ENCODE measurements around the gene MOV10.

The MOV10 gene

GRCh38 chr1:112673592-112674439 is 643 bp upstream of the MOV10 start:
- H3K4me3 ChIP-seq (ENCODE audit: low read depth, low read length), result peak overlapping the region; percentile 81
- peak; percentile 46; the same call in 1 of the 2 replicates for TF ChIP-seq CTCF (IDR thresholded peaks at IDR 0.05; ENCODE audit: low read depth, low read length)

- no peak for TF ChIP-seq CTCF (IDR thresholded peaks at IDR 0.05; ENCODE audit: low read depth, low read length)
- H3K4me3 ChIP-seq (ENCODE audit: low read depth, low read length), result peak overlapping the region; percentile 81
Observed at GRCh38 chr1:112674986-112675727, 698 bp downstream of the MOV10 start.

GRCh38 chr1:112675728-112676381 is 1.4 kb downstream of the MOV10 start:
- TF ChIP-seq CTCF (IDR thresholded peaks at IDR 0.05; ENCODE audit: low read depth, low read length), result no peak
- peak overlapping the region; percentile 81 for H3K4me3 ChIP-seq (ENCODE audit: low read depth, low read length)

GRCh38 chr1:112676543-112676942 is 2.1 kb downstream of the MOV10 start:
- TF ChIP-seq CTCF (IDR thresholded peaks at IDR 0.05; ENCODE audit: low read depth, low read length), result no peak
- H3K4me3 ChIP-seq (ENCODE audit: low read depth, low read length), result no peak overlapping the region

- no peak overlapping the region for H3K4me3 ChIP-seq (ENCODE audit: low read depth, low read length)
- no peak for TF ChIP-seq CTCF (IDR thresholded peaks at IDR 0.05; ENCODE audit: low read depth, low read length)
Observed at GRCh38 chr1:112677501-112677900, 3.0 kb downstream of the MOV10 start.

- TF ChIP-seq CTCF (IDR thresholded peaks at IDR 0.05; ENCODE audit: low read depth, low read length), result no peak
- H3K4me3 ChIP-seq (ENCODE audit: low read depth, low read length), result no peak overlapping the region
Observed at GRCh38 chr1:112678605-112679004, 4.1 kb downstream of the MOV10 start.

Measured in WI38 (cell line).